ENCODE results near the gene GNA15.
"Not testable (repeated sequence)": the region's sequence is repeated elsewhere in the genome, so short reads cannot be mapped to it uniquely, and the experiment has no call there.

GNA15 gene

DNA sequence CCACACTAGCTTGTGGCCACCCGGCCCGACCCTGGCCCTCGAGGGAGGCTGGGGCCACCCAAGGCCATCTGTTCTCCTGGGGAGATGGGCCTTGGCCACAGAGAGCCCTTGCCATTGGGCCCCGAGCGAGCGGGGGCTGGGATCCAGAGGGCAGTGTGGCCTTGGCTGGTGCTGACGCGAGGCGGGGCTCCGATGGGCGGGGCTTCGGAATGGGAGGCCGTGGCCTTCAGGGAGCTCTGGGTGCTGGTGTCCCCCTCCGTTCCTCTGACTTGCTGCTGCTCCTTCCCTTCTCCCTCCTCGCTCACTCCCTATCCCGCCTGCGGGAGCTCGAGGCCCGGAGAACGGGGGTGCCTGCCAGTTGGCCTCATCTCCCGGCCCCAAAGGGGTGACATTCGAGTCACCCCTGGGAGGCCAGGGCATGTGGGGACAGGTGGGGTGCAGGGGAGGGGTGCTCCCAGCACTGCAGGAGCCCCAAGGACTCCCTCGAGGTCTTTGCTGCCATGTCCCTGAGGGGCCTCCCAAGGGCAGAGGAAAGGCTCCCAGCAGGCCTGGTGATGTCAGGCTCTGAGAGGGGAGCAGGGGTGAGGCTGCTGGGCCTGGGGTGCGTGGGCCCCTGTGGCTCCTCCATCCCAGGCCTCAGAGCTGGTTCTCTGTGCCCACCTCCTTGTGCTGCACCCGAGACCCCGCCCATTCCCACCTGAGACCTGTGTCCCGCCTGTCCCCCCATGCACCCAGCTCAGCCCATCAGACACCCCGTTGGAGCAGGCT is 54.1 kb downstream of the GNA15 start:
- in situ Hi-C loops (cut with HindIII; ENCODE audit: low sequenced_read_pairs) = no loop called here

DNA sequence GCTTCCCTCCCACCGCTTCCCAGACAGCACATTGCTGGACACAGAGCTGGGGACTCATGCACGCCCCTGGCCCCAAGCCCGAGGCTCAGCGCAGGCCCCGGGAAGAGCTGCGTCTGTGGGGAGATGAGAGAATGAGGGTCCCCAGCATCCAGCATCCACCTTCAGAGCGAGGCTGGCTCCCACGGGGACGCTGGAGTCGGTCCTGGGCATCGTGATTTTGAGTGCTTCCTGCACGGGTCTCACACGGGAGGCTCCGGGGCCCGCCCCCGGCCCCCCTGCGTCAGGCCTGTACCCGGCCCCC is 54.6 kb downstream of the GNA15 start:
- in situ Hi-C loops (cut with HindIII; ENCODE audit: low sequenced_read_pairs) = no loop called here

DNA sequence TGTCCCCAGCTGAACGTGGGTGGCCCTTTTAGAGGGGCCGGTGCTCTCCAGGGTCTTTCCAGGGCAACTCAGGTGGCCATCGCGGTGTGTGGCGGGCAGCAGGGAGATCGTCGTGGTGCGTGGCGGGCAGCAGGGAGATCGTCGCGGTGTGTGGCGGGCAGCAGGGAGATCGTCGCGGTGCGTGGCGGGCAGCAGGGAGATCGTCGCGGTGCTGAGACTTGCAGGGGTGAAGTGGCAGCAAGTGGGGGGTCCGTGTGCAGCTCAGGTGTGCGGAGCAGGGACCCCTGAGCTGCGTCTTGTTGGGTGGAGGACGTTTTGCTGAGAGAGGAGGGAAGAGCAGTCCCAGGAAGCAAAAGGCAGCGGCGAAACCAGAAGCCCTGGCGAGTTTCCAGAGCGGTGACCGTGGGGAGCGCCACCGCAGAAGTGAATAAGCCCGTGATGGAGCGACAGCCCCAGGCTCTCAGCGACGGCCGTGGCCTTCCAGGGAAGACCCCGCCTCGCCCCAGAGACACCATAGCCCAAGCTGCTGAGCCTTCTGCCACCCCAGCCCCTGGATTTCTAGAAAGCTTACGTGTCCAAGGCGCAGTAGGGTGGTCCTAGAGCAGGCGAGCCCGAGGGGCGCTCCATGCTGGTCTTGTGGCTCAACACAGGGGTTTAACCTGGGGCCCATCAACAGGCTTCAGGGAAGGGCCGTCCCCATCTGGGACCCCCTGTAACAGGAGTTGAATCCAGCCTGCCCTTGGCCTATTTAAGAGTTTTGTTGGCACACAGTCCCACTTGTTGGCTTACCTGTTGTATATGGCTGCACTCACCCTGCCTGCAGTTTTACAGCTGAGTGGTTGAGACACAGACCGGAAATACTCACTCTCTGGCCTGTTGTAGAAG is 55.3 kb downstream of the GNA15 start:
- in situ Hi-C loops (cut with HindIII; ENCODE audit: low sequenced_read_pairs) = no loop called here

GRCh38 chr19:3191806-3192104 is 55.9 kb downstream of the GNA15 start:
- in situ Hi-C loops (cut with HindIII; ENCODE audit: low sequenced_read_pairs) = not testable (repeated sequence)

DNA sequence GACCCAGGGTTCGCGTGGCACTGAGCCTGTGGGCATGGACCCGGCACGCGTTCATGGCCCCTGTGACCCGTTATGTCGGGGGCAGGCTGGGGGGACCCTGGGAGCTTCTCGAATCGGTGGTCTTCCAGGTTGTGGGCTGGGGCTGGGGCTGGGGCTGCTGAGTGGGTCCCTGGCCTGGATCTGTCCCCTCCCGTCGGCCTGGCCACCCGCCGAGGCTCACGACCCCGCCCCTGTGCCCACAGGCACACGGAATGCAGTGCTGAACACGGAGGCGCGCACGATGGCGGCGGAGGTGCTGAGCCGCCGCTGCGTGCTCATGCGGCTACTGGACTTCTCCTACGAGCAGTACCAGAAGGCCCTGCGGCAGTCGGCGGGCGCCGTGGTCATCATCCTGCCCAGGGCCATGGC is 56.4 kb downstream of the GNA15 start:
- in situ Hi-C loops (cut with HindIII; ENCODE audit: low sequenced_read_pairs) = no loop called here

GRCh38 chr19:3192684-3193083 is 56.9 kb downstream of the GNA15 start:
- in situ Hi-C loops (cut with HindIII; ENCODE audit: low sequenced_read_pairs) = no loop called here

DNA sequence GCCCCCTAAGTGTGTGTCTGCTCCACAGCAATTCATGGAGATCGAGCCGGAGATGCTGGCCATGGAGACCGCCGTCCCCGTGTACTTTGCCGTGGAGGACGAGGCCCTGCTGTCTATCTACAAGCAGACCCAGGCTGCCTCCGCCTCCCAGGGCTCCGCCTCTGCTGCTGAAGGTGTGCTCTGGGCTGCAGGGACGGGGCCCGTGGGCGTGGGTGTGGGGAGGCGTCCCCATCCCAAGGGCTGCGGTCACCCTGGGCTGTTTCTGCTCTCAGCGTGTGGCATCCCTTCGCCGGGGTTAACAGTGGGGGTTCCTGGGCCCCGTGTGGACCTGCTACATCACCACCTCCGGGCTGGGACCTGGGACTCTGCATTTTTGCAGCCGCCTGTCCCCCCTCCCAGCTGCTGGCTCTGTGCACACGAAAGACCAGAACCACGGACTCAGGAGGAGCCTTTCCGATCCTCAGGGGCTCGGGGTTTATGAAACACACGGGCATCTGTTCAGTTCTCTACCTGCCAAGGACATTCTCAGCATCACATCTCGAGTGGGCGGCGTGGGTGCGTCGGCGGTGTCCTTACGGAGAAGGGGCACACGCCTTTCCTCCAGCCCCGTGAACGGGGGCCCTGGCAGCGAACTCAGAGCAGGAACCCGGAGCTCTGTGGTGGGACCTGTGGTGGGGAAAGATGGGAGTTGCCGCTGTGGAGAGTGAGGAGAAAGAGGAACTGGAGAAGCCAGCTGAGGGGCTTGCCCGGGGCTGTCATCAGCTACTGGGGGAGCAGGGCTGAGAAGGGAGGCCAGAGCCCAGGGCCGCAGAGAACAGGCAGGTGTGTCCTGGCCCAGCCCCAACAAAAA is 57.6 kb downstream of the GNA15 start:
- in situ Hi-C loops (cut with HindIII; ENCODE audit: low sequenced_read_pairs) = no loop called here

DNA sequence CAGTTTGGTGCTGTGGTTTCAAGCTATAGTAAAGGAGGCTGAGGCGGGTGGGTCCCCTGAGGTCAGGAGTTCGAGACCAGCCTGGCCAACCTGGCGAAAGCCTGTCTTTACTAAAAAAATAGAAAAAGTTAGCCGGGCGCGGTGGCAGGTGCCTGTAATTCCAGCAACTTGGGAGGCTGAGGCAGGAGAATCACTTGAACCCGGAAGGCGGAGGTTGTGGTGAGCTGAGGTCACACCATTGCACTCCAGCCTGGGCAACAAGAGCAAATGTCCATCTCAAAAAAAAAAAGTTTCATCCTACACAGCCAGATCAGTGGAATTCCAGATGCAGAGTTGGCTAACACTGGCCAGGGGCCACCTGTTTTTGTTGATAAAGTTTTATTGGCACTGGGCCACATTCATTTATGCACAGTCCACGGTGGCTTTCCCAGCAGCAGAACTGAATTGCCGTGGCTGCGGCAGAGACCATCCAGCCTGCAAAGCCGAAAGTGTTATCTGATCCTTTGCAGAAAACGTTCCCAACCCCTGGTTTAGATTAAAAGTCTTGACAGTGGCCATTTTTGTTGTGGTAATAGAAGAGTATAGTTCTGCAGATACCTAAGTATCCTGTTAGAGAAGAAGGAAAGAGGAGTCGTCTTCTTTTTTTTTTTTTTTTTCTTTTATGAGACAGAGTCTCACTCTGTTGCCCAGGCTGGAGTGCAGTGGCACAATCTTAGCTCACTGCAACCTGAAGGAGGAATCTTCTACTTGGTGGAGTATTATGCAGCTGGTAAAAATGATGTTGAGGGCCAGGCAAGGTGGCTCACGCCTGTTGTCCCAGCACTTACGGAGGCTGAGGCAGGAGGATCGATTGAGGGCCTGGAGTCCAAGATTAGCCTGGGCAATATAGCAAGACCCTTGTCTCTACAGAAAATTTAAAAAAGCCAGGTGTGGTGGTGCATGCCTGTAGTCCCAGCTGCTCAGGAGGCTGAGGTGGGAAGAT is 58.6 kb downstream of the GNA15 start:
- in situ Hi-C loops (cut with HindIII; ENCODE audit: low sequenced_read_pairs) = no loop called here

GRCh38 chr19:3196064-3196932 is 60.5 kb downstream of the GNA15 start:
- in situ Hi-C loops (cut with HindIII; ENCODE audit: low sequenced_read_pairs) = no loop called here

DNA sequence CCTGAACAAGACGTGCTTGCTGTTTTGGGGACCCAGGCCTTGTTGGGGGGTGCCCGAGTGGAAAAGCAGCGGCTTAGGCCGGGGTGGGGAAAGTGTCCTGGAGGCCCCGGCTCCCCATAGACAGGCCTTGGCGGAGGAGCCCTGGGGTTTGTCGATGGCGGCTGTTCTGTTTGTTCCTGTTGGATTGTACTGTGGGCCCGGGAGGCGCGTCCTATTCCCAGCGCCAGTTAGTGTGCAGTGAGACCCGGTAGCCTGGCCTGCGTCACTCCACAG is 61.0 kb downstream of the GNA15 start:
- in situ Hi-C loops (cut with HindIII; ENCODE audit: low sequenced_read_pairs) = no loop called here

DNA sequence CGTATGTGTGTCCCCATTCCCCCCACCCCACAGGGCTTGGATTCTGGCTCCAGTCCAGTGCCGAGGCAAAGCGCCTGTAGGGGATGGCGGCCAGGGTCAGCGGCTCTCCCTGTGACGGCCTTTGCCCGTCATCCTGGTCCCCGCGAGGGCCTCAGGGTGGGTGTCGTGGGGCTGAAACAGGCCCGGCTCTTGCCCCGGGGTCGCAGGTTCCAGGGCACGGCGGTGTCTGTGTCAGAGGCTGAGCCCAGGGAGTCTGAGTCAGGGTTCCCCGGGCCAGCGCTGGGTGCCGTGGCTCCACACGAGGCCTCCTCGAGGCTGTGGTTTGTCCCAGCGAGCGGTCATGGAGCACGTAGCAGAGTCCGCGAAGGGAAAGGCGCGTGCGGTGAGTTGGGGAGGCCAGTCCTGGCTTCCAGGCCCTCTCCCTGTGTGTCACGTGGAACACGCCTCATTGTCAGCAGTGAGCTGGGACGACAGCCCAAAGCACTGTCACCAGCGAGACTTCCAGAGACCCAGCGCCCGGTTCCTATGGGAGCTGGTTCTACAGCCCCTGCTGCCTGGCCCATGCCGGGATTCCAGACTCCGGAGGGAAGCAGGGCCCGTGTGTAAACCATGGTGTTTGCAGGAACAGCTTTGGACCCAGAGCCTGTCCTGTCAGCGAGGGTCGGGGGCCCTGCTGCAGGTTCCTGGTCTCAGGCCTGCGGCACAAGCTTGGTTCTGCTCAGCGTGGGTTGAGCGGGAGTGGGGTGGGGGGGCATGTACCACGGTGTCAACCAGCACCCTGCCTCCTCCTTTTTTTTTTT is 63.3 kb downstream of the GNA15 start:
- in situ Hi-C loops (cut with HindIII; ENCODE audit: low sequenced_read_pairs) = no loop called here

GRCh38 chr19:3201072-3201700 is 65.4 kb downstream of the GNA15 start:
- in situ Hi-C loops (cut with HindIII; ENCODE audit: low sequenced_read_pairs) = no loop called here

- in situ Hi-C loops (cut with HindIII; ENCODE audit: low sequenced_read_pairs) = no loop called here
Measured at GRCh38 chr19:3201911-3202310, 66.1 kb downstream of the GNA15 start.

DNA sequence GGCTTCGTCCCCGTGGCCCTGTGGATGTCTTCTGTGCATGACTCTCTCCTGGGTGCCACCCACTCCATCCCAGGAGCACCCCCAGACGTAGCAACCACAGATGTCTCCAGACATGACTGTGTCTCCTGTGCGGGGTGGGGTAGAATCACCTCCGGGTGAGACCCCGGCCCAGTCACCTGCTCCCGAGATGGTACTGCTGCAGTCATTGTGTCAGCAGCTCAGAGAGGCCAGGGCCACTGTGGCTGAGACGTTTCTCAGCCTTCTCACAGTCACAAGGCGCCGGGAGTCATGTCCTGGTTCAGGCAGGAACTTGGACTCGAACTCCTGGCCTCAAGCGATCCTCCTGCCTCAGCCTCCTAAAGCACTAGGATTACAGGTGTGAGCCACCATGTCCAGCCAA is 66.5 kb downstream of the GNA15 start:
- in situ Hi-C loops (cut with HindIII; ENCODE audit: low sequenced_read_pairs) = no loop called here

- in situ Hi-C loops (cut with HindIII; ENCODE audit: low sequenced_read_pairs) = not testable (repeated sequence)
Measured at GRCh38 chr19:3202895-3203294, 67.1 kb downstream of the GNA15 start.

GRCh38 chr19:3203805-3204645 is 68.2 kb downstream of the GNA15 start:
- in situ Hi-C loops (cut with HindIII; ENCODE audit: low sequenced_read_pairs) = no loop called here

- in situ Hi-C loops (cut with HindIII; ENCODE audit: low sequenced_read_pairs) = no loop called here
Measured at GRCh38 chr19:3204646-3205275, 68.9 kb downstream of the GNA15 start.
